Fibroblast of skin of right biceps (primary cell): ENCODE data around the gene NFAT5.
A peak's percentile ranks its signal among the peaks of the same experiment; 100 is the strongest.
"Not testable (repeated sequence)": the region's sequence is repeated elsewhere in the genome, so short reads cannot be mapped to it uniquely, and the experiment has no call there.

Source experiments
- DNase-seq: peaks from one replicate; pipeline ENCODE4 v3.0.0-alpha.2; 2013

The NFAT5 gene

DNA sequence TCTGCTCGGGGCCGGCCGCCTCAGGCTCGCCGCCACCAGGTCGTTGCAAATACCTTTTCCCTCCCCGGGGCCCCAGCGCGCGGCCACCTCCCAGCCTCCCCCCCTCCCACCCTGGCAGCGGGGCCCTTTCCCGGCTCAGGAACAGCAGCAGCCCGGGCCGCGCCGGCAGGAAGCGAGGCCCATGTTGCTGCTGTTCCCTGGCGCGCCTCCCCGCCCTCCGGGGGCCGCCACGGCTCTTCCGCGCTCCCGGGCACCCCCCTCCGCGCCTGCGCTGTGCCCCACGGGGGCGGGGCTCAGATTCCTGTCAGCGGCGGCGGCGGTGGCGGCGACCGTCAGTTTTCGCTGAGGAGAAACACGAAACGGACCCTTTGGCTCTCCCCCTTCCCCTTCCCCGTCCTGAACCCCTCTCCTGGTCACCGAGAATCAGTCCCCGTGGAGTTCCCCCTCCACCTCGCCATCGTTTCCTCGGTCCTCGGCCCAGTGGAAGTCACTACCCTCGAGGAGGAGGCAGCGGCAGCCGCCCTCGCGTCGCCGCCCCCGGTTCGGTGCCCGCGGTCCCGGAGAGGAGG lies at the start of gene NFAT5:
NFAT5 (plus strand) TSS at position 296 of the 569 bp plus-strand sequence. CDS start 336 bp downstream, outside the sequence.
- DNase-seq: peak; percentile 92

DNA sequence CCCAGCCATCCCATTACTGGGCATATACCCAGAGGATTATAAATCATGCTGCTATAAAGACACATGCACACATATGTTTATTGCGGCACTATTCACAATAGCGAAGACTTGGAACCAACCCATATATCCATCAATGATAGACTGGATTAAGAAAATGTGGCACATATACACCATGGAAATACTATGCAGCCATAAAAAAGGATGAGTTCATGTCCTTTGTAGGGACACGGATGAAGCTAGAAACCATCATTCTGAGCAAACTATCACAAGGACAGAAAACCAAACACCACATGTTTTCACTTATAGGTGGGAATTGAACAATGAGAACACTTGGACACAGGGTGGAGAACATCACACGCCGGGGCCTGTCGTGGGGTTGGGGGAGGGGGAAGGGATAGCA lies 47.9 kb upstream of the NFAT5 start:
- not testable (repeated sequence) for DNase-seq

- DNase-seq: no peak
Observed at GRCh38 chr16:69520413-69520799, 45.4 kb upstream of the NFAT5 start.

GRCh38 chr16:69520800-69521602 lies 44.8 kb upstream of the NFAT5 start:
- peak; percentile 68 for DNase-seq

GRCh38 chr16:69522041-69522578 lies 43.7 kb upstream of the NFAT5 start:
- peak; percentile 29 for DNase-seq

- no peak for DNase-seq
Observed at GRCh38 chr16:69522732-69523404, 42.9 kb upstream of the NFAT5 start.

DNA sequence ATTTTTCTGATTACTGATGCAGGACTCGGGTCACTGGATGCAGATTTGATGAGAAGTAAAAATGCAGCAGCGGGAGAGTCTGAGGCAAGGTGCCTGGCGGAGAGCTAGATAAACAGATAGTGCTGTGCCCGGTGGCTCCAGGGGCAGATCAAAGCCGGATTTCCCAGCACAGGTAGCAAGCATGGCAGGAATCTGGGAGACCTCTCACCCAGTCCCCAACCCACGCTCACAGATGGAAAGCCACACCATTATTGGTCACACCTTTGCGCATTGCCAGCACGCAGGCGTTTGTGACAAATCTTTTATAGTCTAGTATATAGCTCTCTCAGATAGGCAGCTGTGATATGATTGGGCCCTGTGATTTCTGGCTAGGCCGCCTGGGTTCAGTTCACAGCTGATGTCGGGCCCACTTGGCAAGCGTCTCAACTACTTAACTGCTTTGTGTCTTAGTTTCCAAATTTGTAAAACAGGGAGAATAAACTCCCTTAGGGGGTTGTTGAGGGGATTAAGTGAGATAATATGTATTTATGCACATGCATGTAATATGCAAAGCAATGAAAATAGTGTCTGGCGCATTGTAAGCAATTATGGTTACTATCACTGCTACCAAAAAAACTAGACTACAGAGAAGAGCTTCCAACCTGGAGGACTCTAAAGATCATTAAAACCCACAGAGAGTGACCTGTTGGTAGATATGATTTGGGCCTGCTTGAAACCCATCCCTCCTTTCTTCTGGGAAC lies 42.0 kb upstream of the NFAT5 start:
- DNase-seq: no peak

DNA sequence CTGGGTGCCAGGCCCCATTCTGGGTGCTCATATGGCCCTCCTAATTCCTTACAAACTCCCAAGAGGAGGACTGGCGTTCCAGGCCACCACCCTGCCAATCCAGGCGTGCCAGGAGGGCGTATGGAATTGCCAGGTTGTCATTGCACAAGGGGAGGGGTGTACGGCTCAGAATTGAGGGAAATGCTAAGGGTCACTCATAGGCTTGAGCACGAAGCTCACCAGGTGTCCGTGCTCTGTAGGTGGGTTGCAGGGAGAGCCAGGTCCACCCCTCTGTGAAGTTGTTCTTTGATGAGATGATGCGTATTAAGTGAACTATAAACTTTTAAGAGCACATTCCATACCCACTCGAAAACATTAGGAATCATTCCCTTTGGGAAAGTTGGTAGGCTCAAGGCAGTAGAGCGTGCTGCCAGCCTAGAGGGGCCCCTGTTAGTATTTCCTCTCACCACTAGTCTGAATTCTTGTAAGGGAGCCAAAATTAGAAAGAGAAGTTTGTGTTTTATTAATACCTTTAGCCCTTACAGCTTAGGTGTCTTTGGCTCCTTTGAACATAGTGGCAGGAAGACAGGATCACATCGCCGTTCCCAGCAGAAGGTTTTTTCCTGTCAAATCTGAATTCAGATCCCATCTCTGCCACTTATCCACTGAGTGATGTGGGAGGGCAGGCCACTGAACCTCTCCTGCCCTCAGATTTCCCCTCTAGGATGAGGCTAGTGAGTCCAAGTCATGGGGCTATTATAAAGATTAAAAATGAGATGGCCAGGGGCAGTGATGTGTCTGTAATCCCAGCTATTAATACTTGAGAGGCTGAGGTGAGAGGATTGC lies 38.7 kb upstream of the NFAT5 start:
- no peak for DNase-seq

GRCh38 chr16:69531988-69532387 lies 33.8 kb upstream of the NFAT5 start:
- no peak for DNase-seq

- DNase-seq: peak; percentile 46
Observed at GRCh38 chr16:69532641-69533455, 32.9 kb upstream of the NFAT5 start.

DNA sequence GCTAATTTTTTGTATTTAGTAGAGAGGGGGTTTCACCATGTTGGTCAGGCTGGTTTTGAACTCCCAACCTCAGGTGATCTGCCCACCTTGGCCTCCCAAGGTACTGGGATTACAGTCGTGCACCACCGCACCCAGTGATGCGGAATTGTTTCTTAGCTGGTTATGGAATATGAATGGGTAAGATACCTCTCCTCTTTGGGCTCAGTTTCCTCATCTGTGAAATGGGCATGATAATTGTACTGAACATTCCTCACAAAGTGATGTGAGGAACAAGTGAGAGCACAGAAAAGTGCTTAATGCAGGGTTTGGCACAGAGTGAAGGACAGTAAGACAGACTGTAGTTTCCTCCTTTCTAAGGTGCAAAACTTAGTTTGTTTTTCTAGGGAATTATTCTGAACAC lies 31.0 kb upstream of the NFAT5 start:
- DNase-seq: no peak

DNA sequence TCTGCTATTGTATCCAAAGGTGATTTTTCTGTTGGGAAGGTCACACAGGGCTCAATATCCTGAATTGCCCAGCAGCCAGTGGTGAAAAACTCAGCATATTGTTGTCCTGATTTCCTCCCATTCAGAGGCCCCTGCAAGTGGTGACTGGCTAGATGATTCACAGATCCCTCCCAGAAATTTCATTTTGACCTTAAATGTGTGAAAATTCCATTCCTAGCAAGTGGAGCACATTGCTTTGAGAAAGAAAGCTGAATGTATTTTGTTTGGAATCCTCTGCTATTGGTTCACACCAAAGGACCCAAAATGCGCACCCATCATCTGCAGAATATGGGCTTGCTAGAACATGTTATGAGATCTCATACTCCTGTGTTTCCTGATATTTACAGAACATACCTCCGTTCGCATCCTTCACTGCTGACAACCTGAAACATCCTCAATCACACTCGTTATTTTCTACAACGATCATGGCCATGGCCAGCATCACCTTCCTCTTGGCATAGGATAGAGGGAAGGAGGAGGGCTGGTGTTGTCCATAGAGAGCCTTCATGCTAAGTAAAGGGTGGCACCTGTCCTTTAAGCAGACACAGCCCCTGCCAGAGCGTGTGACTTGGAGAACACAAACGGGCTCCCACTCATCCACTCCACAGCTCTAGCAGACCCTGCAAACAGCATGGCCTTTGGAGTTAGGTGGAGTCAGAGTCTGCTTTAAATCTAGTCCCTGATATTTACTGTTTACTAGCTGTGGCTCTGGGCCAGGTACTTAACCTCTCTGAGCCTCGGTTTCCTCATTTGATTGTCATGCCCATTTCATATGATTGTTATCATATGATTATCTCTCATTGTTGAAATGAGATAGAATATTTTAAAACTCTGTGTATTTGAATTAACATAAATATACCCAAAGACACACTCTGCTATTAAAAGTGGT lies 30.4 kb upstream of the NFAT5 start:
- DNase-seq: peak; percentile 76

DNA sequence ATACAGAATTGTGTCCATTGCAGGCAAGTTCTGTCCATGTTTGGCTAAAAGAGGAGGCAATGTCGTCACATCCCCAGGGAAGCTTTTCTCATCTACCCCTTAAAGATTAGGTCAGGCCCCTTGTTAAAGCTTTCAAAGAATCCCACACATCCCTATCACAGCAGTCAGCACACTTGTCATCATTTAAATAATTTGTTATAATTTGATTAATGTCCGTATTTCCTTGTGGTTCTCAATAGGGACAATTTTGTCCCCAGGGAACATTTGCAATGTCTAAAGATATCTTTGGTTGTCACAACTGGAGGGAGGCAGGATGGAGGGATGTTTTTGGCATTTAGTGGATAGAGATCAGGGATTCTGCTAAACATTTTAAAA lies 28.1 kb upstream of the NFAT5 start:
- DNase-seq: no peak

GRCh38 chr16:69538808-69539207 lies 27.0 kb upstream of the NFAT5 start:
- no peak for DNase-seq

DNA sequence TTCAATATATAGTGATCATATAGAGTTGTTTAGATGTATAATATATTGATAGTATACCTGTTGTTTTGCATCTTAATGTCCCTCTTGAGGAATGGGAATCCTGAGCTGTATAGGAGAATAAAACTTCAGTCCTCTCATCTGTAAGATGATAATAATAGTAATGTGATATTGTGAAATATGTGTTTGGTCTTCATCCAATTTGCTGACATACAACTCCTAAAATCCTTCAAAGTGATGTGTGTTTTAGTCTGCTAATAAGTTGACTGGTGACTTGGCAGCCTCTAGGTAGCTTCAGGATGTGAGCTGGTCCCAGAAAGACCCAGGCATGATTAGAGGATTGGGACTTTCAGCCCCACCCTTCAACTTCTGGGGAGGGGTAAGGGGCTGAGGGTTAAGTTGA lies 22.8 kb upstream of the NFAT5 start:
- DNase-seq: peak; percentile 46

GRCh38 chr16:69544088-69544487 lies 21.7 kb upstream of the NFAT5 start:
- no peak for DNase-seq

DNA sequence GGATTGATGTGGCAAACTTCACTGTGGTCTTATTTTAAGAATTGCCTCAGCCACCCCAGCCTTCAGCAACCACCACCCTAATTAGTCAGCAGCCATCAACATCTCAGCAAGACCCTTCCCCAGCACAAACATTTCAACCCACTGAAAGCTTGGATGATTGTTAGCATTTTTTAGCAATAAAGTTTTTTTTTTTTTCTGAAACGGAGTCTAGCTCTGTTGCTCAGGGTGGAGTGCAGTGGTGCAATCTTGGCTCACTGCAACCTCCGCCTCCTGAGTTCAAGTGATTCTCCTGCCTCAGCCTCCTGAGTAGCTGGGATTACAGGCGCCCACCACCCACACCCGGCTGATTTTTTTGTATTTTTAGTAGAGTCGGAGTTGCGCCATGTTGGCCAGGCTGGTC lies 19.1 kb upstream of the NFAT5 start:
- DNase-seq: not testable (repeated sequence)

DNA sequence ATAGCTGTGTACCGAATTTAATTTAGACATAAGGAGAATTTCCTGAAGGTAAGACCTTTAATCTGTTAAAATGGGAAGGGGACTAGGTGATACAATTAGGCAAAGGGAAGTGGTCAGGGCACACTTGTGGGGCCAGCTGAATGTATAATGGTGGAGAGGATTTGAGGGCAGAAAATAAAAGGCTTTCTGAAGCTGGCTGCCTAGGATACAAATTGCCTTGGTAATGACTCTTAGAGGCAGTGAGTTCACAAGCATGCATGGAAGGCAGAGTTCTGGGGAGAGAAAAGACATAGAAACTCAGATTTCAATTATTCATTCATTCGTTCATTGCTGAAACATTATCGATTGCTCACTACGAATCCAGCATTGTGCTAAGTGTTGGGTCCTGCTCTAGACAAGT lies 12.4 kb upstream of the NFAT5 start:
- no peak for DNase-seq

GRCh38 chr16:69554495-69554894 lies 11.3 kb upstream of the NFAT5 start:
- DNase-seq: no peak

- DNase-seq: no peak
Observed at GRCh38 chr16:69555437-69555836, 10.3 kb upstream of the NFAT5 start.
